Lower leg skin (tissue), 3 donors: Measurements from ENCODE around the gene KBTBD12.

Experiments used
- POLR2A ChIP-seq, 2 donors: fragments of 450-650 bp; IDR thresholded peaks; one replicate each; pipeline ENCODE4 v1.6.1; 2016 to 2017; ENCODE audit warnings: antibody characterized with exemption in 2 of 2, mild to moderate bottlenecking in 1 of 2, moderate library complexity in 1 of 2
- TF ChIP-seq, protein P1 (sequence below), 3 donors: fragments of 450-650 bp; IDR thresholded peaks; one replicate each; pipeline ENCODE4 v1.5.1; 2016; ENCODE audit warnings: antibody characterized with exemption in 3 of 3, mild to moderate bottlenecking in 3 of 3, moderate library complexity in 2 of 3

GRCh38 chr3:127991681-127992080 is 76.6 kb downstream of the KBTBD12 start:
- TF ChIP-seq, protein P1, sequence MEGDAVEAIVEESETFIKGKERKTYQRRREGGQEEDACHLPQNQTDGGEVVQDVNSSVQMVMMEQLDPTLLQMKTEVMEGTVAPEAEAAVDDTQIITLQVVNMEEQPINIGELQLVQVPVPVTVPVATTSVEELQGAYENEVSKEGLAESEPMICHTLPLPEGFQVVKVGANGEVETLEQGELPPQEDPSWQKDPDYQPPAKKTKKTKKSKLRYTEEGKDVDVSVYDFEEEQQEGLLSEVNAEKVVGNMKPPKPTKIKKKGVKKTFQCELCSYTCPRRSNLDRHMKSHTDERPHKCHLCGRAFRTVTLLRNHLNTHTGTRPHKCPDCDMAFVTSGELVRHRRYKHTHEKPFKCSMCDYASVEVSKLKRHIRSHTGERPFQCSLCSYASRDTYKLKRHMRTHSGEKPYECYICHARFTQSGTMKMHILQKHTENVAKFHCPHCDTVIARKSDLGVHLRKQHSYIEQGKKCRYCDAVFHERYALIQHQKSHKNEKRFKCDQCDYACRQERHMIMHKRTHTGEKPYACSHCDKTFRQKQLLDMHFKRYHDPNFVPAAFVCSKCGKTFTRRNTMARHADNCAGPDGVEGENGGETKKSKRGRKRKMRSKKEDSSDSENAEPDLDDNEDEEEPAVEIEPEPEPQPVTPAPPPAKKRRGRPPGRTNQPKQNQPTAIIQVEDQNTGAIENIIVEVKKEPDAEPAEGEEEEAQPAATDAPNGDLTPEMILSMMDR (IDR thresholded peaks at IDR 0.05), result no peak
- no peak for TF ChIP-seq POLR2A (IDR thresholded peaks at IDR 0.05)
